Smooth muscle cell (in vitro differentiated cells): Measurements from ENCODE around the gene LRCOL1. TPM values are rescaled to one million over a fixed set of nuclear protein-coding genes. Genes with fewer than 3 reads are reported as not detected.

Experiments
- DNase-seq: peaks from one replicate; lab custom pipeline; 2025; ENCODE audit not compliant: unreplicated experiment; lab: John Stamatoyannopoulos, UW
- H2AFZ ChIP-seq: fragments of 200-600 bp; sonication (generic); 2 replicates; pipeline ENCODE4 v1.6.0; 2016; ENCODE audit warnings: antibody characterized with exemption, low read depth, mild to moderate bottlenecking
- H3F3A ChIP-seq: fragments of 200-600 bp; sonication (generic); 2 replicates; pipeline ENCODE4 v1.6.0; 2017; ENCODE audit warnings: antibody characterized with exemption, low read depth
- H3K27ac ChIP-seq: fragments of 200-600 bp; sonication (generic); 2 replicates; pipeline ENCODE4 v1.5.1; 2016; ENCODE audit warnings: low read depth, mild to moderate bottlenecking
- H3K27me3 ChIP-seq: fragments of 200-600 bp; sonication (generic); 2 replicates; pipeline ENCODE4 v1.6.1; 2016; ENCODE audit warnings: low read depth, mild to moderate bottlenecking
- H3K36me3 ChIP-seq: fragments of 200-600 bp; sonication (generic); 2 replicates; pipeline ENCODE4 v1.5.1; 2016; ENCODE audit warnings: low read depth
- H3K4me1 ChIP-seq: fragments of 200-600 bp; sonication (generic); 2 replicates; pipeline ENCODE4 v1.5.1; 2016; ENCODE audit warnings: low read depth
- H3K4me2 ChIP-seq: fragments of 200-600 bp; sonication (generic); 2 replicates; pipeline ENCODE4 v1.6.0; 2016; ENCODE audit warnings: mild to moderate bottlenecking
- H3K4me3 ChIP-seq: fragments of 200-600 bp; sonication (generic); 2 replicates; pipeline ENCODE4 v1.5.1; 2016; ENCODE audit warnings: mild to moderate bottlenecking
- H3K79me2 ChIP-seq: fragments of 200-600 bp; sonication (generic); 2 replicates; pipeline ENCODE4 v1.6.0; 2016; ENCODE audit warnings: low read depth, mild to moderate bottlenecking
- H3K9ac ChIP-seq: fragments of 200-600 bp; sonication (generic); 2 replicates; pipeline ENCODE4 v1.6.0; 2016; ENCODE audit warnings: low read depth
- H3K9me3 ChIP-seq: fragments of 200-600 bp; sonication (generic); replicated peaks from 2 replicates; pipeline ENCODE4 v1.5.1; 2016; ENCODE audit warnings: low read depth
- H4K20me1 ChIP-seq: fragments of 200-600 bp; sonication (generic); 2 replicates; pipeline ENCODE4 v1.6.0; 2016; ENCODE audit warnings: low read depth
- WGBS: methylation state at CpG from one replicate; pipeline ENCODE4 v1.1.7; 2016; ENCODE audit warnings: low lambda C conversion rate; 5-methylcytosine and 5-hydroxymethylcytosine counted together
- polyA plus RNA-seq: library from polyadenylated mRNA; unstranded; fragments of >200 nt; fragmentation: Nextera tagmentation; extraction: Ambion mirVana; gene quantifications from 2 replicates; pipeline ENCODE4 v1.2.1, GENCODE V29; 2016
- total RNA-seq: library from RNA; depleted of rRNA; stranded (reverse); fragments of >200 nt; gene quantifications from 2 replicates; pipeline ENCODE4 v1.2.3, GENCODE V29; 2014
- TF ChIP-seq, protein P1 (sequence below): fragments of 200-600 bp; sonication (generic); IDR thresholded peaks from 2 replicates; pipeline ENCODE4 v1.5.1; 2017; ENCODE audit warnings: borderline replicate concordance, mild to moderate bottlenecking, antibody characterized with exemption; ENCODE audit not compliant: insufficient read depth, poor library complexity, severe bottlenecking

LRCOL1 gene
- total and polyA plus RNA-seq, 2 experiments from 2014 or later: not detected

GRCh38 chr12:132611620-132612019 lies 1.2 kb upstream of the LRCOL1 start:
- 92% methylated on average over 10 of the region's 10 CpGs for WGBS
- no peak overlapping the region for H3K4me2 ChIP-seq
- H3K9me3 ChIP-seq: no peaks in the 10 kb centered on the region
- no peak overlapping the region for H3K4me3 ChIP-seq
- H3K27me3 ChIP-seq: peaks cover 51% of the 10 kb centered on the region
- no peak overlapping the region for H3K9ac ChIP-seq
- no peaks in the 10 kb centered on the region for H3K79me2 ChIP-seq
- DNase-seq: no peak
- H3K4me1 ChIP-seq: no peaks in the 10 kb centered on the region
- H3K27ac ChIP-seq: no peak overlapping the region
- no peaks in the 10 kb centered on the region for H4K20me1 ChIP-seq
- H3F3A ChIP-seq: no peaks in the 10 kb centered on the region
- no peaks in the 10 kb centered on the region for H3K36me3 ChIP-seq
- no peak overlapping the region for H2AFZ ChIP-seq
- TF ChIP-seq, protein P1, sequence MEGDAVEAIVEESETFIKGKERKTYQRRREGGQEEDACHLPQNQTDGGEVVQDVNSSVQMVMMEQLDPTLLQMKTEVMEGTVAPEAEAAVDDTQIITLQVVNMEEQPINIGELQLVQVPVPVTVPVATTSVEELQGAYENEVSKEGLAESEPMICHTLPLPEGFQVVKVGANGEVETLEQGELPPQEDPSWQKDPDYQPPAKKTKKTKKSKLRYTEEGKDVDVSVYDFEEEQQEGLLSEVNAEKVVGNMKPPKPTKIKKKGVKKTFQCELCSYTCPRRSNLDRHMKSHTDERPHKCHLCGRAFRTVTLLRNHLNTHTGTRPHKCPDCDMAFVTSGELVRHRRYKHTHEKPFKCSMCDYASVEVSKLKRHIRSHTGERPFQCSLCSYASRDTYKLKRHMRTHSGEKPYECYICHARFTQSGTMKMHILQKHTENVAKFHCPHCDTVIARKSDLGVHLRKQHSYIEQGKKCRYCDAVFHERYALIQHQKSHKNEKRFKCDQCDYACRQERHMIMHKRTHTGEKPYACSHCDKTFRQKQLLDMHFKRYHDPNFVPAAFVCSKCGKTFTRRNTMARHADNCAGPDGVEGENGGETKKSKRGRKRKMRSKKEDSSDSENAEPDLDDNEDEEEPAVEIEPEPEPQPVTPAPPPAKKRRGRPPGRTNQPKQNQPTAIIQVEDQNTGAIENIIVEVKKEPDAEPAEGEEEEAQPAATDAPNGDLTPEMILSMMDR: no peak

DNA sequence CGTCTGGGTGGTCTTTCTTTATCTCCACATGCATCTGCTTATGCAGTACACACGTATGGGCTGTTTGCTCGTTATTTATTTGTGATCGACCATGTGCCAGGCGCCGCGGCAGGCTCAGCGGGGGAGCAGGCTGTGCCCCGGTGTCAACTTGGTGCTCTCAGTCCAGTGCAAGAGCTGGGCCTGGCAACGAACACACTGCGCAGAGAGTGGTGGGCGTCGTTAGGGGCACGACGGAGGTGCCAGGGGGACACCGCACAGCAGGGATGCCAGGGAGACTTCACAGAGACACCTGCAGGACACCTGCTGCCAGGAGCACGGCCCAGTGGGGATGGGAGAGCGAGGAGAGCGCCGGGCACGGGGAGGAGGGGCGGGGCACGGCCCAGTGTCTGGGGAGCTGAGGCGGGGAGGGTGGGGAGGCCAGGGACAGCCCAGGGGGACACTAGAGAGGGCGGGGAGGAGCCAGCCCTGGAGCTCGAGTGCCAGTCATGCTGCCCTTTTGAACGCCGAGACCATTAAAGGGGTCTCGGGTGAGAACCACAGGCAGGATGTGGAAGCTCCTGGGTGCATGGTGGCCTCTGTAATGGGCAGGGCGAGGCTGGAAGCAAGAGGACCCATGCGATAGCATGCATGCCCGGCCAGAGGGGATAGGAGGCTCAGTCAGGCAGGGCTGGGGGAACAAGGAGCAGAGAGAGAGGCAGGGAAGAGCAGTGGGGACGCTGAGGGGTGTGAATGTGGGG lies 652 bp upstream of the LRCOL1 start:
- peaks cover 49% of the 10 kb centered on the region for H3K27me3 ChIP-seq
- H3F3A ChIP-seq: no peaks in the 10 kb centered on the region
- no peaks in the 10 kb centered on the region for H3K36me3 ChIP-seq
- H3K4me2 ChIP-seq: no peak overlapping the region
- no peak overlapping the region for H2AFZ ChIP-seq
- H3K4me3 ChIP-seq: no peak overlapping the region
- no peaks in the 10 kb centered on the region for H3K79me2 ChIP-seq
- no peaks in the 10 kb centered on the region for H3K9me3 ChIP-seq
- TF ChIP-seq, protein P1: no peak
- no peaks in the 10 kb centered on the region for H4K20me1 ChIP-seq
- no peak overlapping the region for H3K27ac ChIP-seq
- H3K9ac ChIP-seq: no peak overlapping the region
- H3K4me1 ChIP-seq: no peaks in the 10 kb centered on the region
- DNase-seq: no peak
- 89% methylated on average over 31 of the region's 33 CpGs for WGBS

DNA sequence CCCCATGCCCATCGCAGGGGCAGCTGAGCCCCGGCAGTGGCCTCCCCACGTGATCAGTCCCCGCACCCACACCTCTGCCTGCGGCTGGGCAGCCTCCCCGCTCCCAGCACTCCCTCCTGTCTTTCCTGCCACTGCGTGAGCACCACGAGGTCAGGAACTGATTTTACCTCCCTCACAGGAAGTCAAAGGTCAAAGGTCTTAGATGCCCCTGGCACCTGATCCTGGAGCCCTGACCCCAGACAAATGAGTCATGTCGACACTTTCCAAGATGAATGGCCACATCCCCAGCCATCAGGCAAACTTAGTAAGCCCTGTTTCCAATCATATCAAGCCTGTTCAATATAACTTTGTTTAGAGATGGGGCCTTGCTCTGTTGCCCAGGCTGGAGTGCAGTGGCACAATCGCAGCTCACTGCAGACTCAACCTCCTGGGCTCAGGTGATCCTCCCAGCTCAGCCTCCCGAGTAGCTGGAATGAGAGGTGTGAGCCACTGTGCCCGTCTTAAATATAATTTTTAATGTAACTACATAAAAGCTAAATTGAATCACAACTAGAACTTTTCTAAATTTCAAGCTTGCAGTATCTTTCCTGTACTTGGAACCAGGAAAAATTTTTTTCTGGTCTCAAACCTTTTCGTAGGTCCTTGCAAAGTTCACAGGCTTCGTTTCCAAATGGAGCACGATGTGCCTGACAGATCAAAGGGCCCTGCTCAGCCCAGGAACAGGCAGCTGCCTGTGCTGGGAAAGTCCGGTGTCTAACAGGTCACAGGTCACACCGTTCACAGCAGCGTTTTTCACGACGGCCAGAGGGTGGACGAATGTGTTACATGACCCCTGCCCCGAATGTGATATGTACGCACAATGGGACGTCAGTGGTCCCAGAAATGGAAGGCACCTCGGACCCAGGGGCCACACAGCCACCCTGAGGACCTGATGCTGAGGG lies 1.9 kb downstream of the LRCOL1 start:
- no peak overlapping the region for H2AFZ ChIP-seq
- H3K9ac ChIP-seq: no peak overlapping the region
- H4K20me1 ChIP-seq: no peaks in the 10 kb centered on the region
- no peaks in the 10 kb centered on the region for H3K79me2 ChIP-seq
- TF ChIP-seq, protein P1: no peak
- no peak overlapping the region for H3K27ac ChIP-seq
- H3K4me1 ChIP-seq: no peaks in the 10 kb centered on the region
- no peaks in the 10 kb centered on the region for H3K9me3 ChIP-seq
- 83% methylated on average over 25 of the region's 25 CpGs for WGBS
- no peak overlapping the region for H3K4me2 ChIP-seq
- peaks cover 55% of the 10 kb centered on the region for H3K27me3 ChIP-seq
- H3K36me3 ChIP-seq: no peaks in the 10 kb centered on the region
- H3K4me3 ChIP-seq: no peak overlapping the region
- DNase-seq: no peak
- H3F3A ChIP-seq: no peaks in the 10 kb centered on the region
